PC-9 (cell line): ENCODE measurements around the gene EDN1.

Experiments
- EZH2 ChIP-seq: fragments of 200-600 bp; sonication (generic); IDR thresholded peaks from 2 replicates; pipeline ENCODE4 v1.8.0; 2017; ENCODE audit warnings: antibody characterized with exemption, low read depth
- TF ChIP-seq, protein P1 (sequence below): fragments of 200-600 bp; sonication (generic); conservative IDR thresholded peaks from 2 replicates; pipeline ENCODE4 v1.6.1; 2017; ENCODE audit warnings: mixed run types, antibody characterized with exemption, mild to moderate bottlenecking, moderate library complexity

DNA sequence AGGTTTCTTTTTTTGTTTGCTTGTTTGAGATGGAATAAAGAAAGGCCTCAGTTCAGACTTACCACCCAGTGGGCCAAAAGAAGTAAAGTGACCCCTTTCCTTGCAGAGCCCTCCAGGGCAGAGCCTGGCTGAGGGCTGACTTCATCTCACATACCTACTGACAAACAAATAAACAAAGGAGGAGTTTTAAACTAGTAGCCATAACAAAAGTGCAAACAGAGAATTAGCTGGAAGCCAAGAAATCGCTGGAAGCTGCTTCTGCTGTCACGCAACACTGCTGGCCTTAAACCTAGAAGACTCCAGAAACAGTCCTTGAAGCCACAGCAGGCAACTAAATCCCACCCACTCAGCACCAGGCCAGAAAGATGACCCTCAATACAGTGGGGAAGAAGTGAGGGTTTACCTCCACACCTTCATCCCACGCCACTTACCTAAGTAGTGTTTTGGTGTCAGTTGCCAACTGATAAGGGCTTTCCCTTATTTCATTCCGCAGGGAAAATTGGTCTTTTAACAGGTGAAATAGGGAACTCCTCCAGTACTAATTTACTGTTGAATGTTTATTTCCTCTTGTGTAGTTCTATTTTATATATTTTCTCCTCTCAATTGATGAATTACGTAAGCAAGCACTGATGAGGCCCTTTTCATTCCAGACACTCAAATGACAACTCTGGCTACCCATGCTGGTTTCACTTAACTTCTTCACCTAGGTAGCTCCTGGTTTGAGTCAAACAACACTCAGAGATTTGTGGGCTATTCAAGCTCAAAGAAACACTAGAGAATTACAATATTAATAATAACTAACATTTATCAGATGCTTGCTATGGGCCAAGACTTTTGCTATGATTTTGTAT is 46.2 kb downstream of the EDN1 start:
- TF ChIP-seq, protein P1, sequence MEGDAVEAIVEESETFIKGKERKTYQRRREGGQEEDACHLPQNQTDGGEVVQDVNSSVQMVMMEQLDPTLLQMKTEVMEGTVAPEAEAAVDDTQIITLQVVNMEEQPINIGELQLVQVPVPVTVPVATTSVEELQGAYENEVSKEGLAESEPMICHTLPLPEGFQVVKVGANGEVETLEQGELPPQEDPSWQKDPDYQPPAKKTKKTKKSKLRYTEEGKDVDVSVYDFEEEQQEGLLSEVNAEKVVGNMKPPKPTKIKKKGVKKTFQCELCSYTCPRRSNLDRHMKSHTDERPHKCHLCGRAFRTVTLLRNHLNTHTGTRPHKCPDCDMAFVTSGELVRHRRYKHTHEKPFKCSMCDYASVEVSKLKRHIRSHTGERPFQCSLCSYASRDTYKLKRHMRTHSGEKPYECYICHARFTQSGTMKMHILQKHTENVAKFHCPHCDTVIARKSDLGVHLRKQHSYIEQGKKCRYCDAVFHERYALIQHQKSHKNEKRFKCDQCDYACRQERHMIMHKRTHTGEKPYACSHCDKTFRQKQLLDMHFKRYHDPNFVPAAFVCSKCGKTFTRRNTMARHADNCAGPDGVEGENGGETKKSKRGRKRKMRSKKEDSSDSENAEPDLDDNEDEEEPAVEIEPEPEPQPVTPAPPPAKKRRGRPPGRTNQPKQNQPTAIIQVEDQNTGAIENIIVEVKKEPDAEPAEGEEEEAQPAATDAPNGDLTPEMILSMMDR = no peak
- no peak for TF ChIP-seq EZH2
